ENCODE measurements around the gene MAD1L1.

DNA sequence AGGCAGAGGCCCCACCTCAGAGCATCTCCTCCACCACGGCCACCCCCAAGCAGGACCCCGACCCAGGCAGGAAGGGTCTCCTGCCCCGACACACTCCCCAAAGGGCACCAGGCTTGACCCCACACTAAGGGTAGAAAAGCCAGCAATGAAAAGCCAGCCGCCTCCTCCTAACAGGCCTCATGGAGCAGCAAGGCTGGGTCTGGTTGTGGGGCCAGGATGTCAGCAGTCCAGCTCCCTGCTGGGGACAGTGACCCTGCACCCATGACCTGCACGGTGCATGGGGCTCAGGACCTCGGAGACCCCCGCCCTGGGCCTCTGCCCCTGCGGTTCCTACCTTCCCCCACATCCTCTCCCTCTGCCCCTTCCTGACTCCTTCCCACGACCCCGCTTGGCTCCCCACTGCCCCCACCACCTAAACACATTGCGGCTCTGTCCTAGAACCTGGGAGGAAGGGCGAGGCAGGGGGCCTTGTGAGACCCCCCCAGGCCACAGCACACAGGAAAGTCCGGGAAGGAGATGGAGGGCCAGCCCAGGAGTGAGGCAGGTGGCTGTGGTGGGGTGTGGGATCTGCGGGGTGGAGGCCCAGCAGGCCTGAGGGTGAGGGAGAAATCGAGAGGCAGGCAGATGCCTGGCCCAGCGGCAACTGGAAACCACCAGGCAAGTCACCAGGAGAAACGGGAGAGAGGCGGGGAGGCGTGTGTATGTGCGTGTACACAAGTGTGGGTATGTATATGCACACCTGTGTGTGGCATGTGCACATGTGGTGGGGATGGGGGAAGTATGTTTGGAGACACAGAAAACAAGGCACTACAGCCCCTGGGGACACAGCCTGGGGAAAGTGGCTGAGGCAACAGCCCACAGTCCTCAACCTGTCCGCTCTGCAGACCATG, 229.9 kb downstream of the MAD1L1 start:
- TF ChIP-seq EZH2 (IDR thresholded peaks at IDR 0.05; ENCODE audit: borderline replicate concordance, low read depth, low read length, poor library complexity, severe bottlenecking), result no peak
- no peak for TF ChIP-seq CTCF (conservative IDR thresholded peaks at IDR 0.05; ENCODE audit: low read depth, low read length)
